DMS 273 (cell line): ENCODE data around the gene RBM33.

Source experiments
- DNase-seq: peaks from one replicate; lab custom pipeline; 2025; ENCODE audit not compliant: unreplicated experiment; lab: John Stamatoyannopoulos, UW

The RBM33 gene

GRCh38 chr7:155792315-155792960 is 148.0 kb downstream of the RBM33 start:
- DNase-seq, result no peak

GRCh38 chr7:155792999-155793560 is 148.6 kb downstream of the RBM33 start:
- DNase-seq, result no peak

- DNase-seq, result no peak
These were observed 149.3 kb downstream of the RBM33 start for GRCh38 chr7:155793720-155794119.

- no peak for DNase-seq
These were observed 149.7 kb downstream of the RBM33 start for GRCh38 chr7:155794196-155794595.

GRCh38 chr7:155795401-155795800 is 150.9 kb downstream of the RBM33 start:
- DNase-seq, result no peak

GRCh38 chr7:155795951-155796350 is 151.5 kb downstream of the RBM33 start:
- no peak for DNase-seq

GRCh38 chr7:155796381-155797261 is 152.2 kb downstream of the RBM33 start:
- peak; percentile 73 for DNase-seq

GRCh38 chr7:155797262-155798250 is 153.1 kb downstream of the RBM33 start:
- DNase-seq, result no peak

- peak; percentile 48 for DNase-seq
These were observed 154.4 kb downstream of the RBM33 start for GRCh38 chr7:155798673-155799439.

- peak; percentile 35 for DNase-seq
These were observed 155.1 kb downstream of the RBM33 start for GRCh38 chr7:155799514-155799913.

- no peak for DNase-seq
These were observed 155.8 kb downstream of the RBM33 start for GRCh38 chr7:155800301-155800700.

GRCh38 chr7:155800741-155801267 is 156.3 kb downstream of the RBM33 start:
- no peak for DNase-seq

GRCh38 chr7:155802291-155802690 is 157.8 kb downstream of the RBM33 start:
- no peak for DNase-seq

GRCh38 chr7:155802906-155803417 is 158.5 kb downstream of the RBM33 start:
- DNase-seq, result no peak

- peak; percentile 73 for DNase-seq
These were observed 159.2 kb downstream of the RBM33 start for GRCh38 chr7:155803418-155804376.

GRCh38 chr7:155804431-155804831 is 160.0 kb downstream of the RBM33 start:
- no peak for DNase-seq

GRCh38 chr7:155804897-155805825 is 160.7 kb downstream of the RBM33 start:
- DNase-seq, result peak; percentile 95

- no peak for DNase-seq
These were observed 161.3 kb downstream of the RBM33 start for GRCh38 chr7:155805826-155806095.
